T-helper 9 cell (primary cell): ENCODE measurements around the gene ETS2.
"Not testable (repeated sequence)": the region's sequence is repeated elsewhere in the genome, so short reads cannot be mapped to it uniquely, and the experiment has no call there.

Experiments
- DNase-seq: peaks from one replicate; pipeline ENCODE4 v3.0.0-alpha.2; 2020

ETS2 gene

DNA sequence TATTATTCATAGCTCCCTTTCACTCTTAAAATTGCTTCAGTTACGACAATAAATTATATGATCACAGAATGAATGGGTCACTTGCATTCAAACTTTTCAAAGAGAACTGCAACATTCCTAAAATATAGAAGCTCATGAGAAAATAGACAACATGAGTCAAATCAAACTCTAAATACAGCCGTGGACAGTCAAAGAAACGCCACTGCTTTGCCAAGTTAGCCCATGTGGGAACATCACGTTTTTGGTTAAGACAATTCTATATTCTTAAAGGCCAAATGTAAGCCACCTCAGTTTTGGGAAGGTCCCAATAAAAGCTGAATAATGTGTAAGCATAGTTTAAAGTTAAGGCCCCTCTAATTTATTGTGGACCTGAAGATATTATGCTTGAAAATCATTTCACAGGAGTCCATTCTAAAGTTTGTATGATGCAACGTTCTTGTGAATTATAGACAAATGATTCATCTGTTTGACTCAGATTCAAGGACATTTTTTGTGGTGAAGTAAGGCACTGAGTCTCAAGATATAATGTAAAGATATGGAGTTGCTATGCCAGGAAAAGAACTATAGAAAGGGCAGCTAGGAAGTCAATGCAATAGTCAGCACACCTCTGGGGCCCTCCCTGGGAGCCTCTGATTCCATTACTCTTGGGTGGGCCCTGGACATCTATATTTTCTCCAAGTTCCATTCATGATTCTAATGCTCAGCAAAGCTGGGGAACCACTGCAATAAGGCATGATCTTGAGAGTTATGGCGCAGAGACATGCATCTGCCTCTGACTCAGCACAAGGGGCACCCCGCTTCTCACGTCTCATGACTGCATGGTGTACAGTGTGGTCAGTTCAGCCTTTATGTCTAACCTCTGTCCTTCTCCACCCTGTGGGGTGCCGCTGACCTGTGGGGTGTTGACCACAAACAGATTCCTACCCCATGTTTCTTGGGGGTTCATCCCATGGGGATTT is 33.9 kb downstream of the ETS2 start:
- DNase-seq = no peak

- DNase-seq = no peak
These were observed 34.9 kb downstream of the ETS2 start for GRCh38 chr21:38840456-38841300.

- DNase-seq = no peak
These were observed 35.7 kb downstream of the ETS2 start for GRCh38 chr21:38841472-38841871.

DNA sequence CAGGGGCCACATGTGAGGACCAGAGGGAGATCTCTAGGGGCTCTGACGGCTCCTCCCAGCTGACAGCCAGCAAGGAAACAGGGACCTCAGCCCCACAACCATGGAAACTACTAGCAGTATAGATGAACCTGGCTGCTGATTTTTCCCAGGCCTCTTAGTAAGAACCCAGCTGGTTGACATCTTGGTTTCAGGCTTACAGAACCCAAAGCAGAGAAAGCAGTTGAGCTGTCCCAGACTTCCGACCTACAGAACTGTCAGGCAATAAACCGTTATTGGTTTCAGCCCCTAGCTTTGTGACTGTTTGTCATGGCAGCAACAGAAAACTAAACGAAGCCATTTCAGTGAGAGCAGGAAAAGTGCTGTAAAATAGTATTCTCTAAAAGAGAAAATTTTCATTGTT is 36.4 kb downstream of the ETS2 start:
- DNase-seq = no peak

DNA sequence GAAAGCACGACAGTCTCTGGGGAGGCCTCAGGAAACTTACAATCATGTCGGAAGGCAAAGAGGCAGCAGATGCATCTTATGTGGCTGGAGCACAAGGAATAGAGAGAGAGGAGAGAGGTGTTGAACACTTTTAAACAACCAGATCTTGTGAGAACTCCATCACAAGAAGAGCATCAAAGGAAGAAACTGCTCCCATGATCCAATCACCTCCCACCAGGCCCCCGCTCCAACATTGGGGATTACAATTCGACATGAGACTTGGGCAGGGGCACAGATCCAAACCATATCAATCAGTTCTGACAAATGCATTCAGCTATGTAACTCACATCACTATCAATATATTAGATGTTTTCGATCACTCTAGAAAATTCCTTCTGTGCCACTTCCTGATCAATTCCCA is 37.6 kb downstream of the ETS2 start:
- no peak for DNase-seq

GRCh38 chr21:38843806-38844503 is 38.2 kb downstream of the ETS2 start:
- no peak for DNase-seq

GRCh38 chr21:38845374-38845773 is 39.6 kb downstream of the ETS2 start:
- not testable (repeated sequence) for DNase-seq

GRCh38 chr21:38847556-38847955 is 41.8 kb downstream of the ETS2 start:
- no peak for DNase-seq

- DNase-seq = no peak
These were observed 42.5 kb downstream of the ETS2 start for GRCh38 chr21:38848187-38848609.

- no peak for DNase-seq
These were observed 44.0 kb downstream of the ETS2 start for GRCh38 chr21:38849776-38850175.

- DNase-seq = no peak
These were observed 44.7 kb downstream of the ETS2 start for GRCh38 chr21:38850277-38850951.

DNA sequence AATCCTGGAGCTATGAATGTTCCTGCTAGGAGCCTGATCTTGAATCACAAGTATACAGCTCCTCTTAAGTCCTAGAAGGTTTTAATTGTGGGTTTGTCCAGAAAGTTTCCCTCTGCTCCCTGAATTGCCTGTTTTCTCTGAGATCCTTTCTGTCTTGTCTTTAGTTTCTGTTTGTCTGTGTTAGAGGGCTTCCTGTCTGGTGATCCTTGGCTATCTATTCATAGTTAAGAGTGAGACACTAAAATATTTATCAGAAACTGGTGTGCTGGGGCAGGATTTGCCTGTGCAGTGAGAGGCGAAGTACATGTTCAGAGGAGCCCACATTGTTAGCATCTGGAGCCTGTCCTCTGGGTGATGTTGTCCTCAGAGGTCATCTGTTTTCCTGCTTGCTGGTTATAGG is 45.4 kb downstream of the ETS2 start:
- no peak for DNase-seq

DNA sequence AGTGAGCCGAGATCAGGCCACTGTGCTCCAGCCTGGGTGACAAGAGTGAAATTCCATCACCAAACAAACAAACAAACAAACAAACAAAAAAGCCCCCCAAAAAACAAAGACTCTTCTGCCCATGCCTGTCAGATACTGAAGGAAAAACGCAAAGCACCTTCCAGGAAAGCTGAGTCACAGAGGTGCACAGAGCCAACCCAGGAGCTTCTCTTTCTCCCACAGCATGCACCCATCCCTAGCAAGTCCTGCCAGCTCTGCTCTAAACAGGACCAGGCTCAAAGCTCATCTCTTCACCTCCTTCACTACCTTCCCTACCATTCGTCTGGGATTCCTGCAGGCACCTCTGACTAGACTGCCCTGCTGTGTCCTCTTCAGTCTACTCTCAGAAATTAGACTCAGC is 46.5 kb downstream of the ETS2 start:
- DNase-seq = no peak

DNA sequence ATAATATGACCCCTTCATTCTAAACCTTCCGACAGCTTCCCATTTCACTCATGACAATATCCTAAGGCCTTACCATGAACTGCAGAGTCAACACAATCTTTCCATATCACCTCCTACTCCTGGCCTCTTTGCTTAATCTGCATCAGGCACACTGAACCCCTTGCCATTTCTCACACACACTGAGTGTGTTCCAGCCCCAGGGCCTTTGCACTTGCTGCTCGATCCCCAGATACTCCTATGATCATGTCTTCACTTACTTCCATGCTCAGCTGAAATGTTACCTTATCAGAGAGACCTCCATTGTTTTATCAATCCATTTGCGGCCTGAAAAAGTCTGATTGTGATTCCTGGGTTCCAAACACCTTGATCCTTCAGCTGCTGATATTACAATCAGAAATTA is 47.0 kb downstream of the ETS2 start:
- no peak for DNase-seq

DNA sequence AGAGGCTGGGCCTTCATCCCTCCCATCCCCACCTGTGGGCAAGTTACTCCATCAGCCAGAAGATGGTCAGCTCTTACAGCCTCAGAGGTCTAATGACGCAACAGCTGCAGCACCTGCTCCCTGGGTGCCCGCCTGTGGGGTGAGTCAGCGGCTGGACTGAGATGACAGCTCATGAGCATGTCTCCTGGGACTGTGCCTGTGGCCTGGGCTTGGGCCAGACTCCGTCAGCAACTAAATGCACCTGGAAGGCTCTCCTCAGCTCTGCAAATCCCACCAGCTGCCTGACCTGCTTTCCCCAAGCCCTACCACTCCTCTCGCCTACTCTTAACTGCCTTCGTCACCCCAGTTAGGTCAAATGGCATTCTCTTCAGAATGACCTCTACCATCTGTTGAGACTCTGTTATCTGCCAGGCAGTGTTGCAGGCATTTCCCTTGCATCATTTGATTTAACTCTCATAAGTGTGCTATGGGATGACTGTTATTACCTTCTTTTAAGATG is 47.7 kb downstream of the ETS2 start:
- no peak for DNase-seq

GRCh38 chr21:38857152-38857825 is 51.6 kb downstream of the ETS2 start:
- no peak for DNase-seq

- DNase-seq = no peak
These were observed 52.5 kb downstream of the ETS2 start for GRCh38 chr21:38858026-38858811.

DNA sequence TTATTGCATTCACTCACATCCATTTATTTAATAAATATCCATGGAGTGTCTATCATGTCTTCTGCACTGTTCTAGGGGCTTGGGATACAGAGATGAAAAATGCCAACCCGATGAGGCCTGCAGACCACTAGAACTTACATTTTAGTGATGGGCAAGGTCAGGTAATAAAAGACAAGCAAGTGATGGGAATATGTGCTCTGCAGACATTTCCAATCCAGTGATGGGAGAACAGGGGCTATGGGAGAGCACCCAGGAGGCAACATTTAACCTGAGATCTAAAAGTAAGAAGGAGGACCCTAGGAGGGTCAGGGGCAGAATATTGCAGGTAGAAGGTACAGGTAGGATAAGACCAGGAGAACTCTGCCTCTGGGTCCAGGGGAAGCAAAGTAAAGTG is 53.1 kb downstream of the ETS2 start:
- DNase-seq = no peak

DNA sequence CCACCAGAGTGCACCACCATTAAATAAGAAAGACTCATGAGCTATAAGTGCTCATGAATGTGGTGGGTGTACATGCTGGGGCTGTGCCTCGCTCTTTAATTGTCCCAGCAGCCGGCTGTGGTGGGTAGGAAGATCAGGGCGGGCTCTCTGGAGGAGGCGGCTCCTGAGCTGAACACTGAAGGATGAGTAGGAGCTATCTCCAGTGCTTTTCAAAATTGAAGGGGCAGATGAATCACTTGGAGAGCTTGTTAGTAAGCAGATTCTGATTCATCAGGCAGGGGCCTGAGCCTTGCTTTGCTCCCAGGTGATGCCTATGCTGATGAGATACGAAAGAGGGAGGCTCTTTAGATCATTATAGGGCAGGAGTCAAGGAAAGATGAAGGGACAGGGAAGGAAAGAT is 54.1 kb downstream of the ETS2 start:
- DNase-seq = no peak

- no peak for DNase-seq
These were observed 55.3 kb downstream of the ETS2 start for GRCh38 chr21:38861056-38861455.
